ENCODE data around the gene MYH7B.
A peak's percentile ranks its signal among the peaks of the same experiment; 100 is the strongest.

The MYH7B gene

DNA sequence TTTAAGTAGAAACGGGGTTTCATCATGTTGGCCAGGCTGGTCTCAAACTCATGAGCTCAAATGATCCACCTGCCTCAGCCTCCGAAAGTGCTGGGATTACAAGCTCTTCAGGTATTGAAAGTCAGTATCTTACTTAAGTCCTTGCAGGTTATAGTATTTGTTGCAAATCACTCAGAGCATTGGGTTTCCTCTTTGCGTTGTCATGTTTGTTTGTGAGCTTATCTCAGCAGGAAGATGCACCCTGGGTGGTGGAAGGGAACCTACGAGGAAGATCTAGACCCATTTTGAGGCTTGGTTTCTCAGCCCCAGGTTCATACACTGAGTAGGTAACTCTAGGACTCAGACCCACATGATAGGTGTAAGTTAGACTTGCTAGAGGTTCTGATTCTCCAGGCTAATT is 18.6 kb downstream of the MYH7B start:
- no CpG with 5 or more reads among the region's 4 CpGs for WGBS (ENCODE audit: extremely low coverage, insufficient coverage, low lambda C conversion rate)
- Histone ChIP-seq H4K8ac (ENCODE audit: low read depth, low read length) (no peak overlapping the region), H3K27ac (ENCODE audit: low read depth, low read length) (no peak overlapping the region), H2BK5ac (ENCODE audit: low read length) (no peak overlapping the region), H4K5ac (ENCODE audit: low read length) (no peak overlapping the region), H3K36me3 (ENCODE audit: control insufficient read depth, insufficient read depth, low read length) (no peaks in the 10 kb centered on the region), H3K79me2 (ENCODE audit: control insufficient read depth, insufficient read depth, low read length) (no peaks in the 10 kb centered on the region), H3K9ac (ENCODE audit: low read length) (no peak overlapping the region), H3K4ac (ENCODE audit: low read depth, low read length) (no peak overlapping the region), H2BK120ac (ENCODE audit: low read depth, low read length) (no peak overlapping the region), H2AK5ac (ENCODE audit: low read length) (no peak overlapping the region), H3K56ac (ENCODE audit: low read length) (no peak overlapping the region), H3K4me1 (ENCODE audit: control insufficient read depth, low read depth, low read length) (no peaks in the 10 kb centered on the region), H3K23ac (ENCODE audit: low read length) (no peak overlapping the region), H2BK15ac (replicated peaks; ENCODE audit: low read depth) (no peak overlapping the region), H3K4me2 (ENCODE audit: low read length) (no peak overlapping the region), H3K18ac (ENCODE audit: low read length) (no peak overlapping the region), H3K27me3 (ENCODE audit: insufficient read depth, low read length, poor library complexity) (no peaks in the 10 kb centered on the region), H3K4me3 (ENCODE audit: low read length) (no peak overlapping the region), H3K79me1 (ENCODE audit: low read length) (no peaks in the 10 kb centered on the region)
- no peak for DNase-seq

DNA sequence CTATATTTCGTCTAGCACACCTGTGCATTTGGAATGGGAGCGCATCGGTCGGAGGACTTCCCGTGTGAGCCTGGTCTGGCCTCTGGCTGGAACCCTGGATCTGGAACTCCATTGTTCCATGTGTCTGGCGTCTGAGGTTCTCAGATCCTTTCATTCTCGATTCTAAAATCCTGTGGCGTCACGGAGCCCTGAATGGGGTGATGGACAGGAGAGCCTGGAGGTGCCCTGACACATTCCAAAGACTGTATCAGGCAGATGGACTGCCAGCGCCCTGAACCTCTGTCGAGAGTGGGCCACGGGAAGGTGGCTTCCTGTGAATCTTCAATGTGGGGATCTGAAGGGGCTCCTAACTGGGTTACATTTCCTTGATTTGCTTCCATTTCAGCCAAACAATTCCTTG is 20.6 kb downstream of the MYH7B start:
- H2AK5ac ChIP-seq (ENCODE audit: low read length): no peak overlapping the region
- no peaks in the 10 kb centered on the region for H3K79me2 ChIP-seq (ENCODE audit: control insufficient read depth, insufficient read depth, low read length)
- no CpG with 5 or more reads among the region's 12 CpGs for WGBS (ENCODE audit: extremely low coverage, insufficient coverage, low lambda C conversion rate)
- H3K18ac ChIP-seq (ENCODE audit: low read length): no peak overlapping the region
- no peak overlapping the region for H3K4me3 ChIP-seq (ENCODE audit: low read length)
- H3K27ac ChIP-seq (ENCODE audit: low read depth, low read length): no peak overlapping the region
- H3K4ac ChIP-seq (ENCODE audit: low read depth, low read length): no peak overlapping the region
- H3K4me1 ChIP-seq (ENCODE audit: control insufficient read depth, low read depth, low read length): no peaks in the 10 kb centered on the region
- H3K23ac ChIP-seq (ENCODE audit: low read length): no peak overlapping the region
- H3K56ac ChIP-seq (ENCODE audit: low read length): no peak overlapping the region
- no peak overlapping the region for H4K8ac ChIP-seq (ENCODE audit: low read depth, low read length)
- H3K79me1 ChIP-seq (ENCODE audit: low read length): no peaks in the 10 kb centered on the region
- no peaks in the 10 kb centered on the region for H3K27me3 ChIP-seq (ENCODE audit: insufficient read depth, low read length, poor library complexity)
- H3K9ac ChIP-seq (ENCODE audit: low read length): no peak overlapping the region
- no peak overlapping the region for H2BK15ac ChIP-seq (replicated peaks; ENCODE audit: low read depth)
- H3K36me3 ChIP-seq (ENCODE audit: control insufficient read depth, insufficient read depth, low read length): no peaks in the 10 kb centered on the region
- H4K5ac ChIP-seq (ENCODE audit: low read length): no peak overlapping the region
- DNase-seq: no peak
- no peak overlapping the region for H2BK120ac ChIP-seq (ENCODE audit: low read depth, low read length)
- H2BK5ac ChIP-seq (ENCODE audit: low read length): no peak overlapping the region
- H3K4me2 ChIP-seq (ENCODE audit: low read length): no peak overlapping the region

DNA sequence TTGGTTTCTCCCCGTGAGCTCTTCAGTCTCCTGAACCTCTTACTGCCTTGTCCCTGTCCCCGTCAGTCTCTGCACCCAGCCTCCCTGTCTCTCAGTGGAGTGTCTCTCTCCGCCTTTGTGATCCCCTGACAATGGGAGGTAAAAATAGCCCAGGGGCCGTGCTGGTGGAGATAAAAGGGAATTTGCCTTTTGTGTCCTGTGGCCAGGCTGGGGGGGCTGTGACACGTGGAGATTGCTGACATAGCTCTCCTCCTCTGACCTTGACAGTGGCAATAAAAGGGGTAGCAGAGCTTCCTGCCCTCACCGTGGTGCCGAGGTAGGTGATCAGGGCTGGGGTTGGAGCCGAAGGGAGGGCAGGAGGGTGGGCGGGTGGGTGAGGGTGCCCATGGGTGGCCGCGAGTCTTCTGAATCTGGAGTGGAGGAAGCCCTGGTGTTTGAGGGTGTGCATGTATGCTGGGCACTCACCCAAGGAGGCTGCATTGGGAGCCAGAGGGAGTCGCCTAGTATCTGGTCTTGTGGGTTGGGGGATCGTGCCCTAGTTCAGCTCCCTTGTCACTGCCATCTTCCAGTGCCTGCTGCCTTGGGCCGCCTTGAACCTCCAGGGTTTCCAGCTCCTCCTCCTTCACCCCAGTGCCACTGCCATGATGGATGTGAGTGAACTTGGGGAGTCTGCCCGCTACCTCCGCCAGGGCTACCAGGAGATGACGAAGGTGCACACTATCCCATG is 21.9 kb downstream of the MYH7B start:
- no peak overlapping the region for H3K27ac ChIP-seq (ENCODE audit: low read depth, low read length)
- DNase-seq: peak; percentile 74
- no peak overlapping the region for H2AK5ac ChIP-seq (ENCODE audit: low read length)
- H2BK15ac ChIP-seq (replicated peaks; ENCODE audit: low read depth): no peak overlapping the region
- H4K8ac ChIP-seq (ENCODE audit: low read depth, low read length): no peak overlapping the region
- H3K36me3 ChIP-seq (ENCODE audit: control insufficient read depth, insufficient read depth, low read length): no peaks in the 10 kb centered on the region
- H3K56ac ChIP-seq (ENCODE audit: low read length): peak overlapping the region; percentile 44
- no peak overlapping the region for H3K4me2 ChIP-seq (ENCODE audit: low read length)
- H2BK5ac ChIP-seq (ENCODE audit: low read length): no peak overlapping the region
- H3K4ac ChIP-seq (ENCODE audit: low read depth, low read length): no peak overlapping the region
- H3K18ac ChIP-seq (ENCODE audit: low read length): no peak overlapping the region
- no peaks in the 10 kb centered on the region for H3K79me1 ChIP-seq (ENCODE audit: low read length)
- H3K27me3 ChIP-seq (ENCODE audit: insufficient read depth, low read length, poor library complexity): no peaks in the 10 kb centered on the region
- no peak overlapping the region for H4K5ac ChIP-seq (ENCODE audit: low read length)
- H3K23ac ChIP-seq (ENCODE audit: low read length): no peak overlapping the region
- H3K9ac ChIP-seq (ENCODE audit: low read length): no peak overlapping the region
- no CpG with 5 or more reads among the region's 17 CpGs for WGBS (ENCODE audit: extremely low coverage, insufficient coverage, low lambda C conversion rate)
- H2BK120ac ChIP-seq (ENCODE audit: low read depth, low read length): no peak overlapping the region
- no peaks in the 10 kb centered on the region for H3K4me1 ChIP-seq (ENCODE audit: control insufficient read depth, low read depth, low read length)
- H3K79me2 ChIP-seq (ENCODE audit: control insufficient read depth, insufficient read depth, low read length): no peaks in the 10 kb centered on the region
- H3K4me3 ChIP-seq (ENCODE audit: low read length): no peak overlapping the region

DNA sequence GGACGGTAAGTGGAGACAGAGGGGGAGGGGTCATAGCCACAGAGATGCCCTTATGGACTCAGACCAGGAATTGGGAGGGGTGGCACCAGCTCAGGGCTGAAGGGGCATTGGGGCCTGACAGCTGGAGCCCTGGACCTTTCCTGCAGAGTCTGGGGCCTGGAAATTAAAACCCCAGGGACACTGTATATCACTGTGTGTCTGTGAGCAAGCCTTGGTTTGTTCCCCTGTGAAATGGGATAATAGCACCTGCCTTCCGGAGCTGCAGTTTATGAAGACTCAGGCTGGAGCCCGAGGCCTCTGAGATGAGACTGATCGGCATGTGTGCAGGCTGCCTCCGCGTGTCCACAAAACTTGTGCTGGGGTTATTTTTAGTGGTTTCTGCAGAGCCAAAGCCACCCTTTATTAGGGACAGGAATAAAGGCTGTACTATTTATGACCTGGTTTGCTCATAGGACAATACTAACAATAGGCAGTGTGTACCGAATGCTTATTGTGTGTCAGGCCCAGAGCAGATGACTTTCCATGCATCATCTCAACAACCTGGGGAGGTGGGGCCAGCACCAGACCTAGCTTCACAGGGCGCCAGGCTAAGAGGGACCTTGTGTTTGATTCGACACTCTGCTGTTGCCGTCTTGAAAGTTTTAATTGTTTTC is 22.6 kb downstream of the MYH7B start:
- Histone ChIP-seq H2BK120ac (ENCODE audit: low read depth, low read length) (no peak overlapping the region), H3K27ac (ENCODE audit: low read depth, low read length) (no peak overlapping the region), H3K23ac (ENCODE audit: low read length) (no peak overlapping the region), H3K4ac (ENCODE audit: low read depth, low read length) (no peak overlapping the region), H3K27me3 (ENCODE audit: insufficient read depth, low read length, poor library complexity) (no peaks in the 10 kb centered on the region), H3K79me1 (ENCODE audit: low read length) (no peaks in the 10 kb centered on the region), H3K4me2 (ENCODE audit: low read length) (no peak overlapping the region), H4K8ac (ENCODE audit: low read depth, low read length) (no peak overlapping the region), H2BK15ac (replicated peaks; ENCODE audit: low read depth) (no peak overlapping the region), H3K36me3 (ENCODE audit: control insufficient read depth, insufficient read depth, low read length) (no peaks in the 10 kb centered on the region), H3K18ac (ENCODE audit: low read length) (no peak overlapping the region), H3K56ac (ENCODE audit: low read length) (no peak overlapping the region), H3K79me2 (ENCODE audit: control insufficient read depth, insufficient read depth, low read length) (no peaks in the 10 kb centered on the region), H3K4me3 (ENCODE audit: low read length) (no peak overlapping the region), H3K9ac (ENCODE audit: low read length) (no peak overlapping the region), H2AK5ac (ENCODE audit: low read length) (no peak overlapping the region), H3K4me1 (ENCODE audit: control insufficient read depth, low read depth, low read length) (no peaks in the 10 kb centered on the region), H4K5ac (ENCODE audit: low read length) (no peak overlapping the region), H2BK5ac (ENCODE audit: low read length) (no peak overlapping the region)
- no peak for DNase-seq
- no CpG with 5 or more reads among the region's 10 CpGs for WGBS (ENCODE audit: extremely low coverage, insufficient coverage, low lambda C conversion rate)

DNA sequence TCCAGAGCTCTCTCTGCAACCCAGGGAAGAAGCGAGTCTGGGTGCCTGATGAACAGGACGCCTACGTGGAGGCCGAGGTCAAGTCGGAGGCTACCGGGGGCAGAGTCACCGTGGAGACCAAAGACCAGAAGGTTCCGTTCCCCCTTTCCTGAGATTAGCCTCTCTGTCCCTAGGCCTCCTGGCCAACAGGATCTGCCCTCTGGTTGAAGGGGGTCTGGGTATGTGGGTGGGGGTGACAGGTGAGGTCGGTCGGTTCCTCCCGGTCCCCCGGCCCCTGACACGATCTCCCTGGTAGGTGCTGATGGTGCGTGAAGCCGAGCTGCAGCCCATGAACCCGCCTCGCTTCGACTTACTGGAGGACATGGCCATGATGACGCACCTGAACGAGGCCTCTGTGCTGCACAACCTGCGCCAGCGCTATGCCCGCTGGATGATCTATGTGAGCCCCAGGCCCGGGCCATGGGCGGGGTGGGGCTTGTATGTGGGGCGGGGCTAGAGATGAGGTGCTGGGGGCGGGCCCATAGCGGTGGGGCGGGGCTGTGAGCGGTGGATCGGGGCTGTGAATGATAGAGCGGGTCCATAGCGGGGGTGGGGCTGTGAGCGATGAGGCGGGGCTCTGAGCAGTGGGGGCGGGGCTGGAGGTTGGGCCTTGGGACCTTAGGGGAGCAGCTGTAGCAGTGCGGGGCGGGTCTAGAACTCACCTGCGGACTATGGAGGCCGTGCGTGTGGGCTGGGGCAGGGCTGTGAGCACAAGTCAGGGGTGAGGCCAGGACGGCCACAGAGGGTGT is 23.9 kb downstream of the MYH7B start:
- Histone ChIP-seq H2BK15ac (replicated peaks; ENCODE audit: low read depth) (no peak overlapping the region), H3K23ac (ENCODE audit: low read length) (no peak overlapping the region), H2AK5ac (ENCODE audit: low read length) (no peak overlapping the region), H4K5ac (ENCODE audit: low read length) (no peak overlapping the region), H4K8ac (ENCODE audit: low read depth, low read length) (no peak overlapping the region), H3K56ac (ENCODE audit: low read length) (no peak overlapping the region), H3K36me3 (ENCODE audit: control insufficient read depth, insufficient read depth, low read length) (no peaks in the 10 kb centered on the region), H3K27me3 (ENCODE audit: insufficient read depth, low read length, poor library complexity) (no peaks in the 10 kb centered on the region), H3K4me2 (ENCODE audit: low read length) (no peak overlapping the region), H3K4me3 (ENCODE audit: low read length) (no peak overlapping the region), H2BK120ac (ENCODE audit: low read depth, low read length) (no peak overlapping the region), H3K79me2 (ENCODE audit: control insufficient read depth, insufficient read depth, low read length) (no peaks in the 10 kb centered on the region), H3K27ac (ENCODE audit: low read depth, low read length) (no peak overlapping the region), H3K9ac (ENCODE audit: low read length) (no peak overlapping the region), H3K4me1 (ENCODE audit: control insufficient read depth, low read depth, low read length) (no peaks in the 10 kb centered on the region), H3K79me1 (ENCODE audit: low read length) (no peaks in the 10 kb centered on the region), H2BK5ac (ENCODE audit: low read length) (no peak overlapping the region), H3K18ac (ENCODE audit: low read length) (no peak overlapping the region), H3K4ac (ENCODE audit: low read depth, low read length) (no peak overlapping the region)
- peak; percentile 84 for DNase-seq
- WGBS (ENCODE audit: extremely low coverage, insufficient coverage, low lambda C conversion rate): no CpG with 5 or more reads among the region's 42 CpGs
